Stimulated activated CD4-positive, alpha-beta T cell treated with anti-CD3 and anti-CD28 coated beads, Interleukin-1b, Interleukin-23, amount 100 ng/mL, for 48 hours (primary cell): ENCODE results near the gene JAK2.
"Not testable (repeated sequence)": the region's sequence is repeated elsewhere in the genome, so short reads cannot be mapped to it uniquely, and the experiment has no call there.

Experiments used
- DNase-seq: peaks from one replicate; pipeline ENCODE4 v3.0.0-alpha.2; 2020

JAK2 gene

GRCh38 chr9:5043381-5043780 is 58.3 kb downstream of the JAK2 start:
- DNase-seq = no peak

DNA sequence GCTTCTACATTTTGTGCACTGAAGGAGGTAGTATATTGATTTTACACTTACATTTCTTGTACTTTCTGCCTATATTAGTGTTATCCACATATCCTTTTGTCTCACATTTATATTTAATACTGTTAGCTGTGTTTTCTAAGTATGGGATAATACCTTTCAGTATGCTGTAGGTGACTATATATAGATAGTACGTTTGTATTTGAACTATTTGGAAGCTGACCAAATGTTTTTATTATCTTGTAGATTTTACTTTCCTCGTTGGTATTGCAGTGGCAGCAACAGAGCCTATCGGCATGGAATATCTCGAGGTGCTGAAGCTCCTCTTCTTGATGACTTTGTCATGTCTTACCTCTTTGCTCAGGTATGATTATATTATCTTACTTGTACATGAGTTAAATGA is 59.1 kb downstream of the JAK2 start:
- no peak for DNase-seq

DNA sequence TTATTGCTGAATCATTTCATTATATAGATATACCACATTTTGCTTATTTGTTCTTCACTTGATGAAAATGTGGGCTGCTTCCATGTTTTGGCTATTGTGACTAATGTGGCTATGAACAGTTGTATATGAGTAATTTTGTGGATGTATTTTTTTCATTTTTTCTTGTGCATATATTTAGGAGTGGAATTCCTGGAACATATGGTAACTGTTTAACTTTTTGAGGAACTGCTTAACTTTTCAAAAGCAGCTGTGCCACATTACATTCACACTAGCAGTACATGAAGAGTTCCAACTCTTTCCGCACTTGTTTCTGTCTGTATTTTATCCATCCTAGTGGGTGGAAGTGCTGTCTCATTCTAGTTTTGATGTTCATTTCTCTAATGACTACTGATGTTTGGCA is 67.8 kb downstream of the JAK2 start:
- DNase-seq = no peak

- DNase-seq = no peak
These were observed 77.6 kb downstream of the JAK2 start for GRCh38 chr9:5062631-5063030.

GRCh38 chr9:5072871-5073270 is 87.8 kb downstream of the JAK2 start:
- DNase-seq = no peak

GRCh38 chr9:5073701-5074100 is 88.6 kb downstream of the JAK2 start:
- DNase-seq = no peak

DNA sequence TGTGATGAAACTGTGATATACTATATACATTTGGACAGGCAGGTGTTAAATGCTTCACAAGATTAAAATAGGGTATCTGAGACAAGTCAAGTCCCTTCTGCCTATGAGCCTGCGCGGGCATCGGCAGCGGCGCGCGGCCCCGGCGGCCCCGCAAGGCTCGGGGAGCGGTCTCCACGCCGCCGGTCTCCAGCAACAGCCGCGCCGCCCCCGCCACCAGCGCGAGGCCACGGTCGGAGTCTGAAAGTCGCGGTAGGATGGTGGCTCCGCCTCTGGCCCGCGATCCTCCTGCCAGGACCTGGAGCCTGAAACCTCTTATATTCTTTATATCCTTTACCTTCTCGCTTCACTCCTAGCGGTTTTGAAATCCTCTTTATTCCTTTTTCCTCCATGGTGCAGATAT is 100.9 kb downstream of the JAK2 start:
- no peak for DNase-seq

GRCh38 chr9:5089737-5090136 is 104.7 kb downstream of the JAK2 start:
- no peak for DNase-seq

GRCh38 chr9:5095795-5096194 is 110.7 kb downstream of the JAK2 start:
- no peak for DNase-seq

DNA sequence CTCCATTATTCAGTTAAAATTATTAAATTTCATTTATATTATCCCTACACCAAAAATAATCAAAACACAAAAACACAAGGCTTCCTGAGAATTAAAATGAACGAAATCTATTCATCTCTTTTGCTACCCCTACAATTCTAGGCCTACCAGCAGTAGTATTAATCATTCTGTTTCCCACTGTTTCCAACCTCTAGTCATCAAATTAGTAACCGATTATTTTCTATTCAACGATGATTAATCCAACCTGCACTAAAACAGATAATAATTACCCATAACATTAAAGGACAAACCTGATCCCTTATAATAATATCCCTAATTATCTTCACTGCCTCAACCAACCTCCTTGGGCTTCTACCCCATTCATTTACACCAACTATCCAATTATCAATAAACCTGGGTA is 114.4 kb downstream of the JAK2 start:
- no peak for DNase-seq

- not testable (repeated sequence) for DNase-seq
These were observed 116.1 kb downstream of the JAK2 start for GRCh38 chr9:5101127-5101526.

DNA sequence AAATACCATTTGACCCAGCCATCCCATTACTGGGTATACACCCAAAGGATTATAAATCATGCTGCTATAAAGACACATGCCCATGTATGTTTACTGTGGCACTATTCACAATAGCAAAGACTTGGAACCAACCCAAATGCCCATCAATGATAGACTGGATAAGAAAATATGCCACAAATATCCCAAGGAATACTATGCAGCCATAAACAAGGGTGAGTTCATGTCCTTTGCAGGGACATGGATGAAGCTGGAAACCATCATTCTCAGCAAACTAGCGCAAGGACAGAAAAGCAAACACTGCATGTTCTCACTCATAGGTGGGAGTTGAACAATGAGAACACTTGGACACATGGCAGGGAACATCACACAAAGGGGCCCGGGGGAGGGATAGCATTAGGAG is 121.4 kb downstream of the JAK2 start:
- DNase-seq = not testable (repeated sequence)

DNA sequence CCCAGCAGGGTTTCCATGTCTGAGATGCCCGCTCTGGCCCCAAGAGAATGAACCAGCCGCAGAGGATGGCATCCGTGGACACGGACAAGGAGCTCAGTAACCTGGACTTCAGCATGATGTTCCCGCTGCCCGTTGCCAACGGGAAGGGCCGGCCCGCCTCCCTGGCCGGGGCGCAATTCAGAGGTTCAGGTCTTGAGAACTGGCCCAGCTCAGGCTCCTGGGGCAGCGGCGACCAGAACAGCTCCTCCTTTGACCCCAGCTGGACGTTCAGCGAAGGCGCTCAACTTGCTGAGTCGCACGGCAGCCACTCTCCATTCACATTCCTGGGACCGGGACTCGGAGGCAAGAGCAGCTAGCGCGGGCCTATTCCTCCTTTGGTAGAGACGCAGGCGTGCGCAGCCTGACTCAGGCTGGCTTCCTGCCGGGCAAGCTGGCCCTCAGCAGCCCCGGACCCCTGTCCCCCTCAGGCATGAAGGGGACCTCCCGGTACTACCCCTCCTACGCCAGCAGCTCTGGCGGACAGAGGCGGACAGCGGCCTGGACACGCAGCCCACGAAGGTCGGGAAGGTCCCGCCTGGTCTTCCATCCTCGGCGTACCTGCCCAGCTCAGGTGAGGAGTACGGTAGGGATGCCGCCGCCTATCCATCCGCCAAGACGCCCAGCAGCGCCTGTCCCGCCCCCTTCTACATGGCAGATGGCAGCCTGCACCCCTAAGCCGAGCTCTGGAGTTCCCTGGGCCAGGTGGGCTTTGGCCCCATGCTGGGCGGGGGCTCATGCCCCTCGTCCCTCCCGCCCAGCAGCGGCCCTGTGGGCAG is 126.0 kb downstream of the JAK2 start:
- DNase-seq = no peak

DNA sequence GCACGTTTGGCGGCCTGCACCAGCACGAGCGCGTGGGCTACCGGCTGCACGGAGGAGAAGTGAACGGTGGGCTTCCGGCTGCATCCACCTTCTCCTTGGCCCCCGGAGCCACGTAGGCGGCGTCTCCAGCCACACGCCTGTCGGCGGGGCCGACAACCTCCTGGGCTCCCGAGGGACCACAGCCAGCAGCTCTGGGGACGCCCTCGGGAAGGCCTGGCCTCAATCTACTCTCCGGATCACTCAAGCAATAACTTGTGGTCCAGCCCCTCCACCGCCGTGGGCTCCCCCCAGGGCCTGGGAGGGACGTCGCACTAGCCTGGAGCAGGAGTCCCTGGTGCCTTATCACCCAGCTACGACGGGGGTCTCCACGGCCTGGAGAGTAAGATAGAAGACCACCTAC is 126.6 kb downstream of the JAK2 start:
- no peak for DNase-seq

- no peak for DNase-seq
These were observed 127.1 kb downstream of the JAK2 start for GRCh38 chr9:5112109-5112592.

DNA sequence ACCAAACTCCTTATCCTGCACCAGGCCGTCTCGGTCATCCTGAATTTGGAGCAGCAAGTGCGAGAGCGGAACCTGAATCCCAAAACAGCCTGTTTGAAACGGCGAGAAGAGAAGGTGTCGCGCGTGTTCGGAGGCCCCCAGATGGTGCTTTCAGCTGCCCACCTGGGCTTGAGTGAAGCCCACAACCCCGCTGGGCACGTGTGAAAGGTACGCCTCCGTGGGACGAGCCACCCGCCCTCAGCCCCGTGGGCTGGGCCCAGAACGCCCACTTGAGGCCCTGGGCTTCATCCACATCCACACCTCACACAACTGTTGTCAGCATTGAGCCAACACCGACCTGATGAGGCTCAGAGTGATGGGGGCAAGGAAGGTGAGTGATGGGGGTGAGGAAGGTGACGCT is 127.6 kb downstream of the JAK2 start:
- DNase-seq = no peak

GRCh38 chr9:5113523-5113922 is 128.5 kb downstream of the JAK2 start:
- DNase-seq = no peak

DNA sequence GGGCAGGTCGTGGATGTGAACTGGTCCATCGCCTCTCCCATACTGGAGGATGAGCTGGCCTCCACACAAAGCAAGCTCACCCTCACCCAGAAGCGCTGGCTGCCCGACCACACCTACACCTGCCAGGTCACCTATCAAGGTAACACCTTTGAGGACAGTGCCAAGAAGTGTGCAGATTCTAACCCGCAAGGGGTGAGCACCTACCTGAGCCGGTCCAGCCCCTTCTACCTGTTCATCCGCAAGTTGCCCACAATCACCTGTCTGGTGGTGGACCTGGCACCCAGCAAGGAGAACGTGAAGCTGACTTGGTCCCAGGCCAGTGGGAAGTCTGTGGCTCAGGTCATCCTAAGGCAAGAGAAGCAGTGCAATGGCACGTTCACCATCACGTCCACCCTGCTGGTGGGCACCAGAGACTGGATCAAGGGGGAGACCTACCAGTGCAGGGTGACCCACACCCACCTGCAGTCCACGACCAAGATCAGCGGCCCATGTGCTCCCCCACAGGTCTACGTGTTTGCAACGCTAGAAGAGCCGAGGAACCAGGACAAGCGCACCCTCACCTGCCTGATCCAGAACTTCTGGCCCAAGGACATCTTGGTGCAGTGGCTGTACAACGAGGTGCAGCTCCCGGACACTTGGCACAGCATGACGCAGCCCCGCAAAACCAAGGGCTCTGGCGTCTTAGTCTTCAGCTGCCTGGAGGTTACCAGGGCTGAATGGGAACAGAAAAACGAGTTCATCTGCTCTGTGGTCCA is 129.1 kb downstream of the JAK2 start:
- no peak for DNase-seq

- no peak for DNase-seq
These were observed 137.0 kb downstream of the JAK2 start for GRCh38 chr9:5122116-5122515.

DNA sequence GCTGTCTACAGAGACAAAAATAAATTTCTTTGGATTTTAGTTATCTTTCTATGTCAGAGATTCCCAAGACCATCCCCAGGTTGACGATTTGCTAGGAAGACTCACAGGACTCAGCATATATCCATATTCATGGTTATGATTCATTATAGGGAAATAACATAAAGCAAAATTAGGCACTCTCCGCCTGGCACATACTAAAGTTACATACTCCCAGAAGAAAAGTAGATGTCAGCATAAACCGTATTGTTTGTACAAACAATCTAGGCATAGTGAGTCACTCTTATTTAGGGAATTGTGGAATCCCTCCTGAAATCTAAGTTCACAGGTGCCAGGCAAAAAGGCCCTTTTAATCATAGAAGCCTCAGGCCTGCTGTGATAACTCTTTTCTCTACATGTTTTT is 137.4 kb downstream of the JAK2 start:
- no peak for DNase-seq

GRCh38 chr9:5140151-5140550 is 155.1 kb downstream of the JAK2 start:
- no peak for DNase-seq

DNA sequence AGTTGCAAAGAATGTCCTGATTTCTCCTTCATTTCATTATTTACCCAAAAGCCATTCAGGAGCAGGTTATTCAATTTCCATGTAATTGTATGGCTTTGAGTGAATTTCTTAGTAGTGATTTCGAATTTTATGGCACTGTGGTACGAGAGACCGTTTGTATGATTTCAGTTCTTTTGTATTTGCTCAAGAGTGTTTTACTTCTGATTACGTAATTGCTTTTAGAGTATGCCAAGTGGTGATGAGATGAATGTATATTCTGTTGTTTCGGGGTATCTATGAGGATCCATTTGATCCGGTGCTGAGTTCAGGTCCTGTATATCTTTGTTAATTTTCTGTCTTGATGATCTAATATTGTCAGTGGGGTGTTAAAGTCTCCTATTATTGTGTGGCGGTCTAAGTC is 159.1 kb downstream of the JAK2 start:
- no peak for DNase-seq

DNA sequence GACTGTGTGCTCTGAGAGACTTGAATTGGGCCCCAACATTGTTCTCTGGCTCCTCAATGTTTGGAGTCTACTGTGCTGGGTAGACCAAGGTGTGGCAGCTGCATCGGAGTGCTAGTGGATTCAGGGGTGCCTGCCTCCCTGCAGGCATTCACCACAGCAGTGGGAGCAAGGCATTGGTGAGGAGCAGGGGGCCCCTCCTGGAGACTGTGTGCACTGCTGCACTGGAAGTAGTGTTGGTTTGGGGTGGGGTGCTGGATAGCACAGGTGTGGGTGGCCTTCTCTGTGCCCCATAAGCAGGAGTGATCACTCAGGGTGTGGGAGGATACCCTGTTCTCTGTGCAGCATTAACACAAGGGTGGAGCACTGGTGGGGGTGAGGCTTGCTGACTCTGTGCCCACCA is 161.2 kb downstream of the JAK2 start:
- no peak for DNase-seq
